ENCODE data around the gene NRG2.

Gene NRG2

DNA sequence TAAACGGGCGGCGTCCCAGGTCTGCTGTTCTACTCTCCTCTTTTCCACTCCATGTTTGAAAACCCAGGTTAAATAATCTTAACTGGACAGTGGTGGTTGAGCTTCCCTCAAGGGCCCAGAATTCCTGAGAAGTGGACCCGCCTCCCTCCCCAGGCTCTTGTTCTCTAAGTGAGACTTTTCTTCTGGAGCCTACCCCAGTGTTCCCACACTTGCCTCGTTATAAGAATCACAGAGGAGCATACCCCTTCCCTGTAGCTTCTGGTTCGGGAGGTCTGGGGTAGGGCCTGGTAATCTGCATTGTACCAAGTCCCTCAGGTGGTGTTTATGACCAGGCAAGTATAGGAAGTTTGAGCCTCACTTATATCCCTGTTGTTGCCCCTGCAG lies 235.5 kb downstream of the NRG2 start:
- FAIRE-seq = no peak

- FAIRE-seq = no peak
Measured at GRCh38 chr5:139806726-139807646, 236.1 kb downstream of the NRG2 start.

DNA sequence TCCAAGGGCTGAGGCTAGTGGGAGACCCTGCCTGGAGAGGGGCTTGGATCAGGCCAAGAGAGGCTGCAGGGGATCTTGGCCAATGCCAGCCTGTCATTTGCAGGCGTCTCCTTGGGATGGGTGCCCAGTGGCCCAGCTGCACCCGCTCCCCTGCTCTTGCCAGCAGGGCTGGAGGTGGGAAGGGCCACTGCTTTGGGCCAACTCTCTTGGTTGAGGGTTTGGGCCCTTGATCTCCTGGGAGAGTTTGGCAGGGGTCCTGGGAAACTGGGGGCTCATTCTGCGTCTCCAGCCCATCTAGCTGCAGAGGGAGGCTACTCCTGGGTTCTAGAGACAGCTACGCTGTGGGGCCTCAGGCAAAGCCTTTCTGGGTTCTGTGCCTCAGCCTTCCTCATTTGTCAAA lies 237.0 kb downstream of the NRG2 start:
- no peak for FAIRE-seq

DNA sequence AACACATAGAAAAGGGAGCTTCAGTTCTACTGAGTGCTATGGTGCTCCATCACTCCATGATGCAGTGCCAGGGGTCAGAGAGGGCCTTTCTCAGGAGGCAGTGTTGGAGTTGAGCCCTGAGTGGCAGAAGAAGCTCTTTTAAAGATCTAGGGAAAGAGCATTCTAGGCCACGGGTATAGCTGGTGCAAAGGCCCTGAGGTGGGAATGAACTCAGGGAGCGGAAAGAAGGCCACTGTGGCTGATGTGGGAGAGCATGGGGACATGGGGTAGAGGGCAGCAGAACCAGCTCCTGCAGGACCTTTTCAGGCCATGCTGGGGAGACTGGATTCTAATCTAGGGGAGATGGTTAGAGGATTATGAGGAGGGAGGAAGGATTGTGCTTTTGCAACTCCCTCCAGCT lies 237.6 kb downstream of the NRG2 start:
- FAIRE-seq = no peak

GRCh38 chr5:139804800-139805397 lies 238.2 kb downstream of the NRG2 start:
- no peak for FAIRE-seq

DNA sequence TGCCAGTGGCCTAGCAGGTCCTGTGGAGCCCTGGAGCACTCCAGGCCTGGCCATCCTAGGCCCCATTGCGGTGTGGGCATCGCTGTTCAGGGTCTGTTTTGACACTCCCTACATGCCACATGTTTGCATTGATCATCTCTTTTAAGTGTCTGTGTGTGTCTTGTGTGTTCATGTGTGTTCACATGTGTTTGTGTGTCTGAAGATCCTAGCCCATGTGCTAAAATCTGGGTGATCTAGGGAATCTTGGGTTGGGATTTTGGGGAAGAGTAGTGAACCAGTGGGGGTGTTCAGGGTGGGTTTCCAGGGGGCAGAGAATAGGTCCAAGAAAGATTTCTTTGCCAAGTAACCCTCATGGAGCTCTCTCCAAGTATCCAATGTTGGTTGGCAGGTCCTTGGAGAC lies 239.1 kb downstream of the NRG2 start:
- FAIRE-seq = no peak

DNA sequence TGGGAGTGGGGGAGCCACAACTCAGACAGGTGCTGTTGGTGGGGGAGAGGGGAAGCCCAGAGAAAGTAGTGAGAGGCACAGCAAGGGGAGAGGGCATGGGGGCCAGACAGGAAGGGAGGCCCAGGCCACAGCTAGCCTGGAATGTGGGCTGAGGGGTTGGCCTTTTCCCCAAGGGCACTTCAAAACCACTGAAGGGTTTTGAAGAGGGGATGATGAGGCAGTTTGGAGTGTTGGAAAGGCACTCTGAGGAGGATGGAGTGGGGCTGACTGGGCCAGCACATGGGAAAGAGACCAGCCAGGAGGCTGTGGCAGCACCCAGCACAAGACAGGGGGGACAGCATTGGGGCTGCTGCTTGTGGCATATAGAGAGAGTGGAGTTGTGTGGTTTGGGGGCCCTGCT lies 243.7 kb downstream of the NRG2 start:
- FAIRE-seq = no peak

DNA sequence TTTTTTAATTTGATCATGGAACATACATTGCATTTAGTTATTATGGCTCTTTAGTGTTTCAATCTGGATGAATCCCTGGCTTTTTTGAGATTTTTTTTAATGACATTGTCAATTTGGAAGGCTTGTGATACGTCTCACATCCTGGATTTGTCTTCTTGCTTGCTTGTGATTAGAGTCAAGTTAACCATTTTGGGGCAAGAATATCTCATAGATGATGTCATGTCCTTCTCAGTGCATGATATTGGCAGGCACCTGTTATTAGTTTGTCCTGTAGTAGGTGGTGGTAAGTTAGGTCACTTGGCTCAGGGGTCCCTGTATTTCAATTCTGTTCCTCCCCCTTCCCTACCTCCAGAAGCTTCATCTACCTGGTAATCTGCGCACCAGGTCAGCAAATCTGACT lies 244.2 kb downstream of the NRG2 start:
- no peak for FAIRE-seq

DNA sequence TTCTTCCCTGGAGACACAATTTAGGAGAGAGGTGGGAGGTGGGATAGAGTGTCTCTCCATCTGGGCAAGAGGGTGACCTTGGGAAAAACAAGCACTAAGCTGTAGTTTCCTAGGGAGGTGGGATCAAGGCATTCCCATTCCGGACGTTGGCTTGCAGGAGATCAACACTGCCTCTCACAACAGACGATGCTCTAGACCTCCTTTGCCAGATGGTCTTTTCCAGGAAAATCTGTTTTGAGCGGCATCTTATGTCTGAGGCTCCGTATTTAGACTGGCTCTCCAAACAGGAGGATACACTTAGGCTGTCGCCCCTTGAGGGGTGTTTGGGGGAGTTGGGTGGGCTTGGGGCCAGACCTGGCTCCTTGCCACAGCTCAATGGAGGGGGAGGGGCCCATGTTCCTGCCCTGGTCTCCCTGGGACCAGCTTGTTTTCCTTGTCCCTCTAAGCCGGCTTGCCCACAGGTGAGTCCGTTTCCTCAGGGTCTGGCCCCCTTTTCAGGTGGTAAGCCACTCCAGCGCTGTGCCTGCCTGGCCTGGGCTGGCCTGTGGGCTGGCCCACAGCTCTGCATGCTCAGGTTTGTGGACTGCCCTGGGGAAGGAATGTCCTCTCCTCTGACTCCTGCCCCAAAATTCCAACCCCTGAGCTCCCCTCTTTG lies 245.1 kb downstream of the NRG2 start:
- FAIRE-seq = no peak

- FAIRE-seq = no peak
Measured at GRCh38 chr5:139797335-139797734, 245.8 kb downstream of the NRG2 start.

All from islet of Langerhans (tissue), 1 donor.